GM19463 (cell line): ENCODE results near the gene SH3D21.

Experiments
- ATAC-seq: cut with Tn5 transposase; IDR thresholded peaks from one replicate; pipeline ENCODE4 v1.9.1; 2021; ENCODE audit warnings: mild to moderate bottlenecking, moderate library complexity; ENCODE audit not compliant: unreplicated experiment

The SH3D21 gene

GRCh38 chr1:36306210-36306901 lies at the start of gene SH3D21:
SH3D21 (plus strand) TSS chr1:36306368; CDS start chr1:36306421, 53 bp downstream.
- ATAC-seq = peak; percentile 28

- ATAC-seq = no peak
Observed at GRCh38 chr1:36256558-36257374, 49.4 kb upstream of the SH3D21 start.

- no peak for ATAC-seq
Observed at GRCh38 chr1:36257375-36257767, 48.8 kb upstream of the SH3D21 start.

- no peak for ATAC-seq
Observed at GRCh38 chr1:36258960-36259344, 47.2 kb upstream of the SH3D21 start.

GRCh38 chr1:36268981-36269380 lies 37.2 kb upstream of the SH3D21 start:
- ATAC-seq = no peak

- ATAC-seq = no peak
Observed at GRCh38 chr1:36269408-36269838, 36.7 kb upstream of the SH3D21 start.

GRCh38 chr1:36273024-36273423 lies 33.1 kb upstream of the SH3D21 start:
- ATAC-seq = no peak

- ATAC-seq = no peak
Observed at GRCh38 chr1:36274201-36274600, 32.0 kb upstream of the SH3D21 start.

- ATAC-seq = no peak
Observed at GRCh38 chr1:36276688-36277087, 29.5 kb upstream of the SH3D21 start.

- no peak for ATAC-seq
Observed at GRCh38 chr1:36279110-36279788, 26.9 kb upstream of the SH3D21 start.

- ATAC-seq = no peak
Observed at GRCh38 chr1:36279789-36280296, 26.3 kb upstream of the SH3D21 start.

GRCh38 chr1:36284061-36284460 lies 22.1 kb upstream of the SH3D21 start:
- no peak for ATAC-seq

GRCh38 chr1:36284517-36284916 lies 21.7 kb upstream of the SH3D21 start:
- ATAC-seq = no peak

- ATAC-seq = no peak
Observed at GRCh38 chr1:36285443-36286101, 20.6 kb upstream of the SH3D21 start.

GRCh38 chr1:36286802-36287201 lies 19.4 kb upstream of the SH3D21 start:
- ATAC-seq = no peak

GRCh38 chr1:36287595-36287994 lies 18.6 kb upstream of the SH3D21 start:
- ATAC-seq = no peak

GRCh38 chr1:36295390-36295789 lies 10.8 kb upstream of the SH3D21 start:
- no peak for ATAC-seq

GRCh38 chr1:36297062-36297461 lies 9.1 kb upstream of the SH3D21 start:
- no peak for ATAC-seq

- ATAC-seq = no peak
Observed at GRCh38 chr1:36298640-36299039, 7.5 kb upstream of the SH3D21 start.

- ATAC-seq = no peak
Observed at GRCh38 chr1:36300526-36300925, 5.6 kb upstream of the SH3D21 start.

GRCh38 chr1:36301220-36301619 lies 4.9 kb upstream of the SH3D21 start:
- ATAC-seq = no peak
